Stimulated activated CD8-positive, alpha-beta memory T cell treated with anti-CD3 and anti-CD28 coated beads, Interleukin-12 subunit alpha, Interleukin-12 subunit beta, amount 100 ng/mL, for 24 hours (primary cell): ENCODE measurements around the gene ALPL.

Experiments used
- DNase-seq: peaks from one replicate; pipeline ENCODE4 v3.0.0-alpha.2; 2020; ENCODE audit errors: extremely low read depth

The ALPL gene

DNA sequence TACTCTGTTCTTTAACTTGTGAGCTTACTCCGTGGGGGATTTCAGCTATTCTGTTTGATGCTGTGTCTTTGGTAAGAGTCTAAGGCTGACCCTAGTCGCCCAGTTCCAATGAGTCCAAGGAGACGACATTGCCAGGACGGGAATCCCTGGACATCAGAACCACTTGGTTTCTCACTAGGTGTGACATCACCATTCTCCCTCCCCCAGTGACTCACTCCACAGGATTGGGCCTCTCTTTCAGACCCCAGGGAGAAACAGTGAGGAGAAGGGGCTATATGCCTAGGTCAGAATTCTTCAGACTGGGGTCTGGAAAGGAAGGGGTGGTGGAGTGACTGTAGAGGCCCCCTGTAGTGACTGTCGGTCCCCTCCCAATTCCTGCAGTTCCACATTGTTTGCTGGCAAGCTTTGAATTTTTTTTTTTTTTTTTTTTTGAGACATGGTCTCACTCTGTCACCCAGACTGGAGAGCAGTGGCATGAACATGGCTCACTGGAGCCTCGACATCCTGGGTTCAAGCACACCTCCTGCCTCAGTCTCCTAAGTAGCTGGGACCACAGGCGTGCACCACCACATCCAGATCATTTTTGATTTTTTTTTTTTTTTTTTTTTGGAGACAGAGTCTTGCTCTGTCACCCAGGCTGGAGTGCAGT lies 21.3 kb downstream of the ALPL start:
- DNase-seq: no peak

- DNase-seq: no peak
These were observed 22.0 kb downstream of the ALPL start for GRCh38 chr1:21531241-21531640.

DNA sequence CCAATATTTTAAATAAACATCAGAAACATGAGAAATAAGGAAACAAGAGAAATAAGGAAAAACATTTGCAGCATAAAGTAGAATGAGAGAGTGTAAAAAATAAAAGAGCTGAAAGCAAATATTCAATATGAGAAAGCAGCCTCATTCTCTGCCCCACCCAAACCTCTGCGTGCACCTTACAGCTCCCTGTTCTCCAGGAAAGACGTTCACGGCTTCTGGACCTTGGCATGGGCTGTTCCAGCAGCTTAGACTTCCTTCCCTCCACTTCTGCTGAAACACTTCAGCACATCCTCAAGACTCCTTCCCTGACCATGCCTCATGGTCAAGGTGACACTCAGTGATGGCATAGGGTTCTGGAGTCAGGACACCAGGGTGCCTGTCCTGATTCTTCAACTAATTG lies 23.3 kb downstream of the ALPL start:
- no peak for DNase-seq

DNA sequence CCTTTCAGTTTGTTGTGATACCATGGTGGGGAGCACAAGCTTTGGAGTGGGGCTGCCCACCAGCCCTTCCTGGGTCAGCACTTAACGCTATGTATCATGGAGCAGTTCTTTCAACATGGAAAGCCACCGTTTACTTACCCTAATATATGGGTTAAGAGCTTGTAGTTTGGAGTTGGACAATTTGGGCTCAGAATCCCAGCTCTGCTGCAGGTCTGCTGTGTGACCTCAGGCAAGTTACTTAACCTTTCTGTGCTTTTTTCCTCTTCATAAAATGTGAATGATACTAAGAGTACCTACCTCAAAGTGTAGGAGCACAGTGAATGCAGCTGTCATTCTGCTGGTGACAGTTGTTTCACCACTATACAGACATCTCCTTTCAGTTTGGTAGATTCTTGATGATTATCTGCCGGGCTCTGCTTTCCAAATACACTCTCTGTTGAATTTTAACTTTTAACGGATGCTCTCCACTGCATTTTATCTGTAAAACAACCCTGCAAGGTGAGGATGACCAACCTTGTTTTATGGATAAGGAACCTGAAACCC lies 23.8 kb downstream of the ALPL start:
- DNase-seq: no peak

DNA sequence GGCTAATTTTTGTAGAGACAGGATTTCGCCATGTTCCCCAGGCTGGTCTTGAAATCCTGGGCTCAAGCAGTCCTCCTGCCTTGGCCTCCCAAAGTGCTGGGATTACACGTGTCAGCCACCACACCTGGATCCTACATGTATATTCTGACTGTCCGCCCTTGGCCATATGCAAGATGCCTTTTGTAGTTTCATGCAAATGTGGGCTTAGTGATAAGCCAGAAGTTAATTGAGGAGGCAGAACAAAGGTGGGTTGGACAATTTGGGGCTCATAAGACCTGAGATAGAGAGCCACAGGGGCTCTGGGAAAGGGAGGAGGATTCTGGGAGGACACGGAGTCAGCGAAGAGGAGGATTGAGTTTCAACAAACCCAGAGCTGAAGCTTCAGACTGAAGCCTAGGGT lies 24.9 kb downstream of the ALPL start:
- no peak for DNase-seq

DNA sequence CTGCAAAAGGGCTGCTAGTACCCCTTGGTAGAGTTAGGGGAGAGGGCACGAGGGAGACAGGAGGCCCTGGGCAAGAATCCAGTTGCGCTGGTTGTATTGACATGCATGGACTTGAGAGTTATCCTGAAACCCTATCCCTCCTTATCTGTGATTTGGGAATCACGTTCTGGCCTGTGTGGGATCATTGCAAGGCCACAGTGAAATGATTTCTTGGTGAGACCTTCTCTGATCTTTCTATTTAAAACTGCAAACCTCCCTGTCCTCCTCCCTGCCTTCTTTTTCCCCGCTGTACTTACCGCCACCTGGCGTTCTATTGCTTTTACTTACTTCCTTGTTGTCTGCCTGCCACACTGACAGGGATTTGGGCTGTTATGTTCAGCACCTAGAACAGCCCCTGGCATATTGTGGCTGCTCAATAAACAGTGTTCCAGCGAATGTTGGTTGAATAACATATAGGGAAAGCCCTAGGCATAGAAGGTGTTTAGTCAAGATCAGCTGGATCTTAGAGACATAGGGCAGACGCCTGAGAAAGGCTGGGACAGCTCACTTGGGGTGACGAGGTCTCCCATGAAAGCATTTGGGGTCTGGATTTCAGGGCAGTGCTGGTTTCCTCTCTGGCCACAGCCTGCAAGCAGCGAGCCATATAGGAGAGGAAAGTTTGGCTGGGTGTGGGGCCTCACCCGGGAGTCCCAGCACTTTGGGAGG lies 25.6 kb downstream of the ALPL start:
- no peak for DNase-seq

- no peak for DNase-seq
These were observed 27.0 kb downstream of the ALPL start for GRCh38 chr1:21536218-21536617.

DNA sequence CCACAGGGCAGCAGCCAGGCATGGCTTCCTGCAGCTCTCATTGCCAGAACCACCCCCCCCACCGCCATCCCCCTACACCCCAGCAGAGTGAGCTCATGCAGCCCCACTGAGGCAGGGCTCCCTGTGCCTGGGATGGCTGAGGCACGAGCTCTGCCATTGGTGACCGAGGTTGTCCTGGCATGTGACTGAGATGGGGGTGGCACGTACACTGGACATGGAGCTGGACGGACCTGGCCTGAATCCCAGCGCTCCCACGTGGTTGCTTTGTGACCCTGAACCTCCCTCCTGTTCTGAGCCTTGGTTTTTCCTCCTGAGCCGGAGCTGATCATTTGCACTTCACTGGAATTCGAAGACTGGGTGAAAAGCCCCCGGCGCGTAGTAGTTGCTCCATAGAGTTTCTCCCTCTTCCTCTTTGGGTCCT lies 28.3 kb downstream of the ALPL start:
- no peak for DNase-seq

- no peak for DNase-seq
These were observed 28.9 kb downstream of the ALPL start for GRCh38 chr1:21537932-21538630.

DNA sequence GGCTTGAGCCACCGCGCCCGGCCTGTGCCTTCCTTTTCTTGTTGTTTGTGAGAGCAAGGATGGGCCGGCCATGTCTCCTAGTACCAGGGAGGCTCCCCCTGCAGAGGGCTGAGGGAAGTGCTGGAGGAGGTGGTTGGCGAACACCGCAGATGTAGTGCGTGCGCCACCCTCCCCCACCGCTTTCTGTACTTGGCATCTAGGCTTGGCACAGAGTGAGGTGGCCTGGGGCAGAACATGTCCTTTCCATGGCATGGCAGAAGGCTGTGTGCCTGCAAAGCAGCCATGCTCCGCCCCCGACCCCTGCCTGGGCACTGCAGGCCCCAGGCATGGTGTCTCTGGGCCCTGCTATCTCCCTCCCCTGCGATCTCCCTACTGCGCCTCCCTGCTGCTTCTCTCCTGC lies 30.7 kb downstream of the ALPL start:
- no peak for DNase-seq

GRCh38 chr1:21541329-21541728 lies 32.1 kb downstream of the ALPL start:
- DNase-seq: no peak

DNA sequence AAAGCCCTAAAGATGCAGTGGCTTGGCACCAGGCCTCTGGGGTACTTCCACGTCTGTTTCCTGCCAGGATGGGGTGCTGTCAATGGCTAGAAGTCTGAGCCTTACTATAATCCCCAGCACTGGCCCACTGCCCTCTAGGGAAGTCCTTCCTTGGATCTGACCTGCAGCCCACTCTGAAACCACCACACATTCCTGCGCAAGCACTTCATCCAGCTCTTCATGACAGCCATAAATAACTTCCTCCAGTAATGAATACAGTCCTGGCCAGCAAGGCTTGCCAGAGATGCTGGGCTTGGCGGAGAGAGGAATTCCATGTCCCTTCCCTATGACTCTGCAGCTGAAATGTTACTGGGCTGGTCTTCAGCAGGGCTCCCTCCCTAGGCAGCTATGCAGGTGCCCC lies 32.6 kb downstream of the ALPL start:
- DNase-seq: no peak

- DNase-seq: no peak
These were observed 34.4 kb downstream of the ALPL start for GRCh38 chr1:21543598-21543997.

DNA sequence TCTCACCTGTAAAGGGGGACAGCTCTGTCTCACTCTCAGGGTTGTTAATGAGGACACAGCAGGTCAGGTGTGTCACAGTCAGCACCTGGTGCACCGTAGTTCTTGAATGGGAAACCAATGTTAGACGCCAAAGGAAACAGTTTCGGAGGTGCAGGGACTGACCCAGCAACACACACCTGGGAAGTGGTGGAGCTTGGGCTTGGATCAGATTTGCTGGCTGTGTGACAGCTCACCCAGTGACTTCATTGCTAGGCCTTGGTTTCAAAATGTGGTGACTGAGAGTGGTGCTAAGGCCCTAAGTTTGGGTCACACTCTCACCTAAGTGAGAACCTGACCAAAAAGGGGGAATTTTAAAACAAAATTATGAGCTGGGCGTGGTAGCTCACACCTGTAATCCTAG lies 34.9 kb downstream of the ALPL start:
- DNase-seq: no peak

DNA sequence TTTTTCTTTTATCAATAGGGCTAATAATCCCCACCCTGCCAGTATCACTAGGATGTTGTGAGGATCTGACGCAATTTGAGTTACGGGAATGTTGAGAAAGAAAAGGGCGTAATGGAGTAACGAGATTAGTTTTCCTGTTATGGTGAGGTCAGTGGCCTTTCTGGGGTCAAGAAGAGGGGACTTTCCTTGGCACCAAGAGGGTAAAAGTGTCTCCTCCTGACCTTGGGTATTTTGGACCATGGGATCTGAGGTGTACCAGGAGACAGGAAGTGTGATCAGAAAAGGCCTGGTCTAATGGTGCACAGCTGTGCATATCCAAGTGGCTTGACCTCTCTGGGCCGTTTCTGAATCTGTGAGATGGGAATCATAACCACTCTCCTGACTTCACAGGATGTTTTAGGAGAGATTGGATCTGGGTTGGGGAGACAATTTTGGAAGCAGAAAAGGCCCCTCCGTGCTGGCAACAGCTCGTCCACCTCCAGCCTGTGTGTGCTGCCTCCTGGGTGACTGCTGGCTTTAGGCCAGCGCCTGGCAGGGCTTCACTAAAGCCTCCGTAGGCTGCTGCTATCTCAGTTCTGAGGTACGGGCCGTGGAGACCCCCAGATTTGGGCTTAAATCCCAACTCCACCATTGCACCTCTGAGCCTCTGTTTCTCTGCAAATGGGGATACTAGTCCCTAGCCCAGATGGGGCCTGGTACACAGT lies 37.1 kb downstream of the ALPL start:
- no peak for DNase-seq

DNA sequence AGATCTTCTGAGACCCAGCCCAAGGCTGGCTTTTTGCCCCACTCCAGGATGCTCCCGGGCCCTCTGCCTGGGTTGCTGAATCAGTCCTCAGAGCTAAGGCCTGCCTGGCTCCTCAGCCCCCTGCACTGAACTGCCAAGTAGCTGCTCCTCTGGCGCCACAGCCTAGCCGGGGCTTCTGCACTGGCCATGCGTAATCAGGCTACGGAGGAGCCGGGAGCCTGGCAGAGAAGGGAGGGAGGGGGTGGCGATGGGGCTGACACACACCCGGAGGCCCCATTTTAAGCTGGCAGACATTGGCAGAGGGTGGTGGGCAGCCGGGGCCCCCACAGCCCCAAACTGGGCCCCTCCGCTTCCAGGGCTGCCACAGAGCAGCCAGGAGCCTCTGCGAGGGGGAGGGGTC lies 38.7 kb downstream of the ALPL start:
- DNase-seq: no peak

GRCh38 chr1:21550097-21550496 lies 40.9 kb downstream of the ALPL start:
- DNase-seq: no peak

DNA sequence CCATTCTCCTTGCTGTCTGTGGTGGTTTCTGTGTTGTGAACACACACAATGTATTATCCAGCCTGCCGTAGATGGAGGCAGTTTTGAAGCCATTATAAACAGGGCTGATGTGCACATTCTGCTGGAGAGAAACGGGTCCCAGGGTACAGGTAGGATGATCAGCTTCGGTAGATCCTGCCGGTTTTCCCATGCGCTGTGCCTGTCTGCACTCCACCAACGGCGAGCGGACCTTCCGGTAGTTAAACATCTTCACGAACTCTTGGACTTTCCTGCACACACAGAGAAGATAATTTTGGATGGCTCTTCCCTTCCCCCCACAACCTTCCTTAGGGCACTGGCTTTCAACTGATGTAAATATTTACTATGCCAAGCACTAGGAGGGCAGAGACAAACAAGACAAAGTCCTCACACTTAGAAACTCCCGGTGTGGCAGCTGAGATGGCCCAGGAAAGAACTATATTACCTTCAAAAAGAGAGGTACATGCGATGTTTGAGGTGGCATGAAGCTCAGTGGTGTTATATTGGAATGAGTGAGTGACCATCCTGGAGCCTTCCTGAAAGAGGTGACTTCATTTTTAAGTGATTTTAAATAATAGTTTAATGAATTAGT lies 41.7 kb downstream of the ALPL start:
- no peak for DNase-seq

- DNase-seq: no peak
These were observed 43.5 kb downstream of the ALPL start for GRCh38 chr1:21552715-21553114.

GRCh38 chr1:21553116-21553926 lies 44.1 kb downstream of the ALPL start:
- no peak for DNase-seq
